Endothelial cell of hepatic sinusoid (primary cell): ENCODE data around the gene PPP1R12A.
"Not testable (repeated sequence)": the region's sequence is repeated elsewhere in the genome, so short reads cannot be mapped to it uniquely, and the experiment has no call there.

Experiments
- in situ Hi-C: cut with HindIII; loops from 2 replicates; pipeline ENCODE4 v1.10.0; 2017; ENCODE audit warnings: low sequenced_read_pairs

PPP1R12A gene

DNA sequence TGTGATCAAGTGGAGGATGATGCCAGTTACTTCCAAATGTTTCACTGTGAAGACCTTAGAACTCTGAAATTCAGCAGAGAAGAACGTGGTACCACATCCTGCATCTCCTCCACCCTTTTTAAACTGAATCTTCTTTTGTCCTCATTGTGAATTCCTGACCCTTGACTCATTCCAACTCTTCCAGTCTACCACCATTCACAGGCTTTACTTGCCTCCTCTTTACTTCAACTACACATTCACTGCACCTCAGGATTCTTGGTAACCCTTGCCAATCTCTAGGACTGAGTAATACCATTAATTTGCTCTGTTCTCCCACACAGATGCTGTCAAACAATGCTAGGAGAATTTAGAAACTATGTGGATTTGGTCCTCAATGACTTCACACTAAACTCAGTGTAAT is 37.3 kb downstream of the PPP1R12A start:
- in situ Hi-C loops, result no loop called here

DNA sequence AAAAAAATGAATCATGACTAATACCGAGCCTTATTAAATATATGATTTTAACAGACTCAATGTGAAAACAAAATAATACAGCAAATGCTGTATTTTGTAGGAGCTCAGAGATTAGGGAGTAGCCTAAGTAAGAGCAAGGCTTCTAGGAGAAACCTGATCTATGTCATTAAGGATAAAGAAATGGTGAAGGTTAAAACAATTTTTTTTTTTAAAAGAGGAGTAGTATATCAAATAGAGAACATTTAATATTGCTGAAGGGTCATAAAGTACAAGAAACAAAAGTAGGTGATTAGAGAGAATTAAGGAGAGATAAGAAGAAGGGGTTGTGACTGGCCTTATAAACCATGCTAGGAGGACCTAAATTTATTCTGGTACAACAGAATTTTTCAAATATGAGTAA is 39.1 kb downstream of the PPP1R12A start:
- in situ Hi-C loops, result no loop called here

- in situ Hi-C loops, result no loop called here
Observed at GRCh38 chr12:79895071-79895470, 39.8 kb downstream of the PPP1R12A start.

- in situ Hi-C loops, result no loop called here
Observed at GRCh38 chr12:79891506-79892162, 43.3 kb downstream of the PPP1R12A start.

DNA sequence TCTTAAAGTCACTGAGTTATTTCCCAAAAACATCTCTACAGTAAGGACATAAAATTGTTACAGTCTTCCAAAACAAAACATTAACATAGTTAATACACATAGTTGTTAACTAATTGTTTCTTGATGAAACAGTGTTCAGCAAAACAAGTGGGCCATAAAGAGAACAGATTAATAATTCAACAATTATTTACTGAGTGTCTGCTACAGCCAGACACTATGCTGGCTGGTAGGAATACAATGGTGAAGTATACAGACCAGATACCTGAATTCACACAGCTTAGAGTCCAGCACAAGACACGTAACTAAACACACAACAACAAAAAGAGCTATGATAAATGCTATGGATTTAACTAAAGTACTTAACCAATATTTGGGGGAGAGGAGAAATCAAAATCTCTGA is 47.0 kb downstream of the PPP1R12A start:
- in situ Hi-C loops, result no loop called here

GRCh38 chr12:79886917-79887519 is 47.9 kb downstream of the PPP1R12A start:
- in situ Hi-C loops, result no loop called here

DNA sequence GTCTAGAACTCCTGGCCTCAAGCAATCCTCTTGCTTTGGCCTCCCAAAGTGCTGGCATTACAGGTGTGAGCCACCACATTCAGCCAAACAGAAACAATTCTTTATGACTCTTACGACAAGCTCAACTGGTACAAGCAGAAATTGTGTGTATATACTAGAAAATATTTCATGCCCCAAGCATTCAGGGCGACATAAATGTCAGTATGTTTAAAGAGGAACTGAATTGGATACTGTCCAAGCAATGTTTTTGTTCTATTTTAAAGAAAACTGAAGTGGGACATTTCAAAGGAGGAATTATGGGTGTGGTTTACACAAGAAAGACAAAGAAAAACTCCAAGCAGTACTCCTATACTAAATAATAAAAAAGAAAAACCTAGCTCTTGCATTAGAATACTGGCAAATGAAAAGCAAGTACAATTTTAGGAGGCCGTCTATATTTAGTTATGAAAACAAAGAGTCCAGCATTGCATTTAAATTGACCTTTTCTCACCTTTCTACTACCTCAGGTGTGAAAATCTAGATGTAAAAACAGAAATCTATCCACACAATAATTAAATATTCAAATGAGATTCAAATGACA is 48.9 kb downstream of the PPP1R12A start:
- in situ Hi-C loops, result no loop called here

GRCh38 chr12:79884401-79885006 is 50.4 kb downstream of the PPP1R12A start:
- in situ Hi-C loops, result no loop called here

DNA sequence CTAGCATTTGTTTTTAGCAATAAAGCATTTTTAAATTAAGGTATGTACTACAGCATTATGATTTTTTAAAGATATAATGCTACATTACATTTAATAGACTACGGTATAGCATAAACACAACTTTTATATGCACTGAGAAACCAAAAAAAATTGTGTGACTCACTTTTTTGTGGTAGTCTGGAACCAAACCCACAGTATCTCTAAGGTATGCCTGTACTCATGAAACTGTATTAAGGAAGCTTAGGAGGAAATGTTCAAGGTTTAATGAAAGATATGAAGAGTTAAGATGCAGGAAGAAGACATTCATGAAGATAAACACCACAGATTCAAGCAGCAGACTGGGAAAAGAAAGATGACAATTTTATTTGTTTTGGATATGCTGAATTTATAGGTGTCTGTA is 51.7 kb downstream of the PPP1R12A start:
- in situ Hi-C loops, result no loop called here

- in situ Hi-C loops, result no loop called here
Observed at GRCh38 chr12:79881351-79881750, 53.5 kb downstream of the PPP1R12A start.

DNA sequence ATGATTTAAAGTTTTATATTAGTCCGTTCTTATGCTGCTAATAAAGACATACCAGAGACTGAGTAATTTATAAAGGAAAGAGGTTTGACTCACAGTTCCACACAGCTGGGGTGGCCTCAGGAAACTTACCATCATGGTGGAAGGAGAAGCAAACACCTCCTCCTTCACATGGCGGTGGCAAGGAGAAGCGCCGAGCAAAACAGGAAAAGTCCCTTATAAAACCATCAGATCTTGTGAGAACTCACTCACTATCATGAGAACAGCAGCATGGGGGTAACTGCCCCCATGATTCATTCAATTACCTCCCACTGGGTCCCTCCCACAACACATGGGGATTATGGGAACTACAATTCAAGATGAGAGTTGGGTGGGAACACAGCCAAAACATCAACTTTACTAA is 56.4 kb downstream of the PPP1R12A start:
- in situ Hi-C loops, result not testable (repeated sequence)

GRCh38 chr12:79877246-79877645 is 57.7 kb downstream of the PPP1R12A start:
- in situ Hi-C loops, result no loop called here

- in situ Hi-C loops, result no loop called here
Observed at GRCh38 chr12:79874665-79875064, 60.2 kb downstream of the PPP1R12A start.

DNA sequence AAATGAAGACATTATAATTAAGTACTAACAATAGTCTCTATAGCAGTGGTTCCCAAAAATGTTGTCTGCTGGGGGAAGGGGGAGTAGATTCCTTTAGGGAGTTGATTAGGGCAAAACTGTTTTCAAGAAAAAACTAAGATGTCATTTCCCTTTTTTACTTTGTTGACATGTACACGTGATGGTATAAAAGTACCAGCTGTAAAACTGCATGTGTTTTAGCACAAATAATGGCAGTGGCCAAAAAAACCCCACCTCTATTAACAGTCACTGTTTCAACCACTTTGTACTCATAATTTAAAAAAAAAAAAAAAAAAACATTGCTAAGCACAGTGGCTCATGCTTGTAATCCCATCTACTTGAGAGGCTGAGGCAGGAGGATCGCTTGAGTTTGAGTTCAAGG is 61.7 kb downstream of the PPP1R12A start:
- in situ Hi-C loops, result no loop called here

DNA sequence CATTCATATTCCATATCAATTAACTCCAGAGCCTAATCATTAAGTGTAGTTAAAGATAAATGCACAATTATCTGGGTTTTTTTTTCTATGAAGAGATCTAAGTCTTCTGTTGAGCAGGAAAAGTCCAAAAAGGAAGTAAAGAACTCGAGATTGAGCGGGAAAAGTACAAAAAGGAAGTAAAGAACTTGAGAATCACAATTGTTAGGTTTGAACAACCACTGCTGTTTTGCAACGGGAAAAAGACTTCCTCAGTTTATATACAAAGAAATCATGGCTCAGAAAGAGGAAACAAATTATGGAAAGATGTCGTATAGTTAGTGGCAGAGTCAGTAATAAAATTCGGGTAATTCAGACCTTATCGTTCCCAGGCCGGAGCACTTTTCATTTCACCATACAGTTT is 63.3 kb downstream of the PPP1R12A start:
- in situ Hi-C loops, result no loop called here

DNA sequence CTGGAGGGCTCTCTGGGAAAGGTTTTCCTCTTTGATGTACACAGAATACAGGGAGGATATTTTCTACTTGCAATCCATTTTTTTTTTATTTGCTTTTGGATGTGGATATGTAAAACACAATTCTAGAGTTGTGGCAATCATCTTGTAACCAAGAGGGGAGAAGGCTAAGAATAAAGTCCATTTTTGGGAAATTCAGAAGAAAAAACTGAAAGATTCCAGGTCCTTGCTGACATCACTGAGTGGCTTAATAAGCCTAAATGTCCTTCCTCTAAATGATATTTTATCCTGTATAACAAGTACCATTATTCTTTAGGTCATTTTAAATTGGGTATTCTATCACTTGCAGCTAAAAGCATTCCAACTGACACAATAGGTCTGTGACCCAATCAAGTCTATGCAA is 64.0 kb downstream of the PPP1R12A start:
- in situ Hi-C loops, result no loop called here

DNA sequence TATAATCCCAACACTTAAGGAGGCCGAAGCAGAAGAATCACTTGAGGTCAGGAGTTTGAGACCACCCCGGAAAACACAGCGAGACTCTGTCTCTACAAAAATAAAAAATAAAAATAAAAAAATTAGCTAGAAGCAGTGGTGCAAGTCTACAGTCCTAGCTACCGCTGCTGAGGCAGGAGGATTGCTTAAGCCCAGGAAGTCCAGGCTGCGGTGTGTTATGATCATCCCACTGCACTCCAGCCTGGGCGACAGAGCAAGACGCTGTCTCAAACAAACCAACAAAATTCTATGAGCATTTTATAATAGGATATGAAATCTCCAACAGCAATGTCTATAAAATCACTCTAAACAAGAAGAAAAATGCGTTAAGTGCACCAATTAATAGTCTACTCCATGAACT is 75.3 kb downstream of the PPP1R12A start:
- in situ Hi-C loops, result no loop called here

DNA sequence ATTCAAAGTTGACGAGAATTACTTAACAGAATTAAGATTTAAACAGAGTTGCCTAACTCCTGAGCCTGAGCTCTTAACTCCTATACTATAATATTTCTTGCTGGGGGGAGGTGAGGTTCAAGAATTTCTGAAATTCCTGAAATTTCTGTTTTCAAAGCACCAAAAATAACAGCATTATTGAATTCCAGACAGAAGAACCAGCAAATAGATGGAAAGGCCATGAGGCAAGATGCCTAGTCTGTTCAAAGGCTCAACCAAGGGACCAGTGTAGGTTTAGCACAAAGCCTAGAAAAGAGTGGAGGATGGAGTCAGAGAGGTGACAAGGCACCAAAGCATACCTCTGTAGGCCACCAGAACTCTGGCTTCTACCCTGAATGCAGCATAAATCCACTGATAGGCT is 76.4 kb downstream of the PPP1R12A start:
- in situ Hi-C loops, result no loop called here

DNA sequence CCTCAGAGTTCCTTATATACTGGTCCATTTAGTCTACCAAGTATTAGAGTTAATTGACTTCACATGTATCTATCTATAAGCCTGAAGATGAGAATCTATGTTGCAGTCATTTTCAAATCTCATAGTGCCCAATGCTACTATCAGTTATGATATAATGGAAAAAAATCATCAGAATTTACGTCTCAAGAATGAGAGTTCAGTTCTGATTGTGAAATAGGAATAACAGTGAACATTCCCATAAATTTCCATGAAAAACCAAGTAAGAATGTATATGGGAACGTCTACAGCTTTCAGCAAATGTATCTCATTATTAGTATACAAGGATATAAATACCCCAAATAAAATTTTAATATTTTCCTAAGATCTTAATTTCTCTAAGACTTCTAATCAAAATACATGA is 77.2 kb downstream of the PPP1R12A start:
- in situ Hi-C loops, result no loop called here

DNA sequence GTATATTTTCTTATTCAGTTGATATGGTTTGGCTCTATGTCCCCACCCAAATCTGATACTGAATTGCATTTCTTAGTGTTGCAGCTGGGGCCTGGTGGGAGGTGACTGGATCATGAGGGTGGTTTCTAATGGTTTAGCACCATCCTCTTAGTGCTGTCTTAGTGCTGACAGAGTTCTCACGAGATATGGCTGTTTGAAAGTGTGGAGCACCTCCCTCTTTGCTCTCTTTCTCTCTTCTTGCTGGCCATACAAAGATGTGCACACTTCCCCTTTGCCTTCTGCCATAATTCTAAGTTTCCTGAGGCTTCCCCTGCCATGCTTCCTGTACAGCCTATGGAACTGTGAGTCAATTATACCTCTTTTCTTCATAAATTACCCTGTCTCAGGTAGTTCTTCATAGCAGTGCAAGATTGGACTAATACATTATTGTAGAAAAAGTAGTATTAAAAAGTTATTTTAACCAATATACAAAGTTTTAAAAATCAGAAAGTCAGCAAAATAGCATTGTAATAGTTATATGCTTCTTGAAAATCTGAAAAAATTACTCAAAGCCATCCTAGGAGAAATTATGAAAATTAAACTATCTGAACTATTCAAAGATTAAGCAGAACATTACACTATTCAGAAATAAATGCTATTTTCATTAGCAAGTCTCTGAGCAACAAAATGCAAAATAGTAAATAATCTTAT is 84.1 kb downstream of the PPP1R12A start:
- in situ Hi-C loops, result no loop called here

DNA sequence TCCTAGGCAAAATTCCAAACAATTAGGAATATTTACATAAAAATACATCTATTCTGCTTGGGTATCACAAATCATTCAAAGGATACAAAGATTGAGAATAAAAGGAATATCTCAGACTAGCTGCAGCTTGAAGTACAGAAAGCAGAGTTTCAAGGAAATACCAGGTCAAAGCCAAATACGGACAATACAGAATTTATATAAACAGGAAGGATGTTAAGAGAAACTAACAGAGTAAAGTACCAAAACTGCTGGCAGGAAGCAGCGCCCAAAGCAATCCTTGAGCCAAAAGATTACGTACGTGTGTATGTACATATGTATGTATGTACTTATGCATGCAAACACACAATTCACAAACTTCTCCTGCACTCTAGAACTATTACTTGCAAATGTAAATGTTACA is 86.6 kb downstream of the PPP1R12A start:
- in situ Hi-C loops, result no loop called here

DNA sequence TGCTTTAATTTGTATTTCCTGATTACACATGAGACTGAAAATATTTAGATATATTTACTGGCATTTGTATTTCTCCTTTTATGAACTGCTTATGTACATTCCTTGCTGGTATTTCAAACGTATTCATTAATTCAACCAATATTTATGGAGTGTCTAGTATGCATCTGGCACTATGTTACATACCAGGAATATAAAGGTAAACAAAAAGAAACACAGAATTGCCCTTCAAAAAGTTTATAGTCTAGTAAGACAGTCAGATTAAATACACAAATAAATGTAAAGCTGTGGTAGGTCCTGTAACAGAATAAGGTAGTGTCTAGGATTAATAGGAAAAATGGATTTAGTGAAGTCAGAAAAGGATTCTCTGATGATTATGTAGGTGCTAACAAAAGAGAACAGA is 87.5 kb downstream of the PPP1R12A start:
- in situ Hi-C loops, result no loop called here
